NOMO-1 treated with DMSO at 0.1 percent for 48 hours (cell line): ENCODE measurements around the gene MYO19.
"Not testable (repeated sequence)": the region's sequence is repeated elsewhere in the genome, so short reads cannot be mapped to it uniquely, and the experiment has no call there.

Experiments
- DNase-seq: peaks from one replicate; lab custom pipeline; 2025; ENCODE audit not compliant: unreplicated experiment; lab: John Stamatoyannopoulos, UW

The MYO19 gene

GRCh38 chr17:36532435-36532975 is 2.2 kb downstream of the MYO19 start:
- DNase-seq: no peak

- DNase-seq: no peak
These were observed 5.5 kb downstream of the MYO19 start for GRCh38 chr17:36529121-36529520.

- no peak for DNase-seq
These were observed 6.9 kb downstream of the MYO19 start for GRCh38 chr17:36527621-36528250.

- DNase-seq: no peak
These were observed 8.8 kb downstream of the MYO19 start for GRCh38 chr17:36525888-36526287.

- no peak for DNase-seq
These were observed 9.6 kb downstream of the MYO19 start for GRCh38 chr17:36525113-36525512.

- no peak for DNase-seq
These were observed 10.2 kb downstream of the MYO19 start for GRCh38 chr17:36524428-36524876.

GRCh38 chr17:36523113-36523512 is 11.6 kb downstream of the MYO19 start:
- DNase-seq: no peak

GRCh38 chr17:36515837-36516236 is 18.8 kb downstream of the MYO19 start:
- no peak for DNase-seq

GRCh38 chr17:36514856-36515255 is 19.8 kb downstream of the MYO19 start:
- no peak for DNase-seq

- DNase-seq: no peak
These were observed 22.0 kb downstream of the MYO19 start for GRCh38 chr17:36512641-36513040.

- no peak for DNase-seq
These were observed 23.5 kb downstream of the MYO19 start for GRCh38 chr17:36511216-36511615.

GRCh38 chr17:36510636-36511035 is 24.0 kb downstream of the MYO19 start:
- DNase-seq: no peak

GRCh38 chr17:36509272-36509985 is 25.2 kb downstream of the MYO19 start:
- DNase-seq: no peak

- DNase-seq: not testable (repeated sequence)
These were observed 26.2 kb downstream of the MYO19 start for GRCh38 chr17:36508439-36508838.

- no peak for DNase-seq
These were observed 27.4 kb downstream of the MYO19 start for GRCh38 chr17:36507266-36507665.

- no peak for DNase-seq
These were observed 27.8 kb downstream of the MYO19 start for GRCh38 chr17:36506831-36507230.

- no peak for DNase-seq
These were observed 28.3 kb downstream of the MYO19 start for GRCh38 chr17:36506249-36506826.

- no peak for DNase-seq
These were observed 29.5 kb downstream of the MYO19 start for GRCh38 chr17:36505171-36505570.

- DNase-seq: no peak
These were observed 30.5 kb downstream of the MYO19 start for GRCh38 chr17:36504156-36504545.

- no peak for DNase-seq
These were observed 31.1 kb downstream of the MYO19 start for GRCh38 chr17:36503456-36504155.

GRCh38 chr17:36501963-36502362 is 32.7 kb downstream of the MYO19 start:
- no peak for DNase-seq
